ENCODE measurements around the gene ATG16L1.

DNA sequence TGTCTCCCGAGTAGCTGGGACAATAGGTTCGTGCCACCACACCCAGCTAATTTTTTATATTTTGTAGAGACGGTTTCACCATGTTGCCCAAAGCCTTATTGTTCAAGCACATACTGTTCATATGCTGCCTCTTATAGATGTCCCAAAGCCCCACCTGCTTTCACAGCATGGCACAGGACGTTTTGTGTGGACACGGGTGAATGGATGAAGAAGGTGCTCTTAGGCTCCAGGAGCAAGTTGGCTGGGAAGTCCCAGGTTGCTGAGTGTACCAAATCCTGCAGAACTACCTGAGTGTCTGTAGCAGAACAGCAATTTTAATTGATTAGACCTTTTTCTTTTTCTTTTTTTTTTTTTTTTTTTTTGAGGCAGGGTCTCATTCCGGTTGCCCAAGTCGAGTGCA lies 45.6 kb downstream of the ATG16L1 start:
- no peak for TF ChIP-seq EZH2 (IDR thresholded peaks at IDR 0.05; ENCODE audit: insufficient read depth, poor library complexity, severe bottlenecking)
- TF ChIP-seq EZH2phosphoT487 (IDR thresholded peaks at IDR 0.05; ENCODE audit: insufficient read depth, low read depth) = no peak
